ENCODE data around the gene KCNJ10. TPM values are rescaled to one million over a fixed set of nuclear protein-coding genes. Genes with fewer than 3 reads are reported as not detected.
A peak's percentile ranks its signal among the peaks of the same experiment; 100 is the strongest.

Gene KCNJ10
- total RNA-seq, 2 donors from 2014 or later: not detected

GRCh38 chr1:160082487-160082886, 12.5 kb upstream of the KCNJ10 start:
- Mint-ChIP-seq H3K4me1 (peaks cover 10% of the 10 kb centered on the region), H3K27me3 (peaks cover 37% of the 10 kb centered on the region), H3K27ac (no peak overlapping the region), H3K4me3 (no peak overlapping the region), H3K36me3 (ENCODE audit: low read depth) (peaks cover 8% of the 10 kb centered on the region), H3K9me3 (no peaks in the 10 kb centered on the region)
- no peak for ATAC-seq (replicated peaks)

- Mint-ChIP-seq H3K27me3 (peaks cover 40% of the 10 kb centered on the region), H3K4me3 (no peak within 1 kb of the TSS), H3K9me3 (no peaks in the 10 kb centered on the region), H3K36me3 (ENCODE audit: low read depth) (no peaks in the 10 kb centered on the region), H3K4me1 (peaks cover 5% of the 10 kb centered on the region), H3K27ac (no peak within 1 kb of the TSS)
- no peak for ATAC-seq (replicated peaks)
Measured at GRCh38 chr1:160081261-160081936, 11.4 kb upstream of the KCNJ10 start, which contains the start of gene KCNJ9. Gene KCNJ9 (plus strand): TSS chr1:160081538. CDS start chr1:160084031, 2,493 bp downstream.

GRCh38 chr1:160080381-160081100, 10.6 kb upstream of the KCNJ10 start:
- no peaks in the 10 kb centered on the region for H3K36me3 Mint-ChIP-seq (ENCODE audit: low read depth)
- no peak overlapping the region for H3K4me3 Mint-ChIP-seq
- peaks cover 5% of the 10 kb centered on the region for H3K4me1 Mint-ChIP-seq
- H3K27me3 Mint-ChIP-seq: peaks cover 45% of the 10 kb centered on the region
- H3K27ac Mint-ChIP-seq: no peak overlapping the region
- peak; percentile 17 for ATAC-seq (replicated peaks)
- H3K9me3 Mint-ChIP-seq: no peaks in the 10 kb centered on the region

DNA sequence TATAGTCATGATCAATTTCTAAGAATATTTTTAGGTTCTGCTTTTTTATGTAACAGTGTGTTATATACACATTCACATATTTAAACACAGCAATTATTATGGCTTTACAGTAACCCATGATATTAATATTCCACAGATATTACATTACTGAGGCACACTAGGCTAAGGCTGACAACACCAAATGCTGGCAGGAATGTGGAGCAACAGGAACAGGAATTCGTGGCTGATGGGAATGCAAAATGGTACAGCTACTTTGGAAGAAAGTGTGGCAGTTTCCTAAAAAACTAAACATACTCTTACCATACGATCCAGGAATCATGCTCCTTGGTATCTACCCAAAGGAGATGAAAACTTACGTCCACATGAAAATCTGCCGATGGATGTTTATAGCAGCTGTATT, 9.5 kb upstream of the KCNJ10 start:
- H3K36me3 Mint-ChIP-seq (ENCODE audit: low read depth): no peaks in the 10 kb centered on the region
- peaks cover 52% of the 10 kb centered on the region for H3K27me3 Mint-ChIP-seq
- H3K4me3 Mint-ChIP-seq: no peak overlapping the region
- ATAC-seq (replicated peaks): no peak
- no peak overlapping the region for H3K27ac Mint-ChIP-seq
- no peaks in the 10 kb centered on the region for H3K9me3 Mint-ChIP-seq
- peaks cover 5% of the 10 kb centered on the region for H3K4me1 Mint-ChIP-seq

DNA sequence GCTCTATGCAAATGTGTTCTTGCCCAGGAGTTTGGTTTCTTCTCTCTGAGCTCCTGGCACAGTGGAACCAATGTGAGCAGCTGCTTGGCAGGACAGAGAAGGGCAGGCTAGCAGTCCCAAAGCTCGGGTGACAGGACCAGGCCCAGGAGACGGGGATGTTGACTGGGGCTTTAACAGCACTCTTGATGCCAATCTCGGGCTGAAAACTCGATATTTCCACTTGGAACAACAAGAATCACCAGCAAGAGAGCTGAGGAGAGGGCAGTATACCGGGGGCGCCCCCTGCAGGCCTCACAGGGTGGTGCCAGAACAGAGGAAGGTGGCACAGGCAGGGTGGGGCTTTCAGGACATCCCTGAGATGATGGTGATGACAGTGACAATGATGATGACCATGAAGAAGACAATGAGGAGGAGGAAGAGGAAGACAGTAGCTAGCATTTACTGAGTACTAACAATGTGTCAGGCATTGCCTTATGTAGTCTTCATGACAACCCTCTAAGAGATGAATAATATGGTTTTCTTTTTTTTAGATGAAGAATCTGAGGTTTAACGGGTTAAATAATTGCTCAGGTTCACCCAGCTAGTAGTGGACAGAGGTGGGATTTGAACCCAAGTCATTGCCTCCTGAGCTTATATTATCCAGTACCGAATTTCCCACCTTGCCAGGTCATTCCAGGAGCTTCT, 8.7 kb upstream of the KCNJ10 start:
- H3K27me3 Mint-ChIP-seq: peaks cover 52% of the 10 kb centered on the region
- no peak overlapping the region for H3K4me3 Mint-ChIP-seq
- H3K9me3 Mint-ChIP-seq: no peaks in the 10 kb centered on the region

GRCh38 chr1:160077486-160077885, 7.5 kb upstream of the KCNJ10 start:
- H3K27ac Mint-ChIP-seq: no peak overlapping the region
- peaks cover 53% of the 10 kb centered on the region for H3K27me3 Mint-ChIP-seq
- H3K36me3 Mint-ChIP-seq (ENCODE audit: low read depth): no peaks in the 10 kb centered on the region
- H3K4me1 Mint-ChIP-seq: peaks cover 5% of the 10 kb centered on the region
- H3K9me3 Mint-ChIP-seq: no peaks in the 10 kb centered on the region
- no peak overlapping the region for H3K4me3 Mint-ChIP-seq
- ATAC-seq (replicated peaks): no peak

More for the DNA sequence above, 8.7 kb upstream of the KCNJ10 start:
- Mint-ChIP-seq H3K4me1 (peaks cover 5% of the 10 kb centered on the region), H3K36me3 (ENCODE audit: low read depth) (no peaks in the 10 kb centered on the region), H3K27ac (no peak overlapping the region)
- peak; percentile 92 for ATAC-seq (replicated peaks)

- ATAC-seq (replicated peaks): no peak
- Mint-ChIP-seq H3K36me3 (ENCODE audit: low read depth) (no peaks in the 10 kb centered on the region), H3K4me3 (no peak overlapping the region), H3K4me1 (peaks cover 8% of the 10 kb centered on the region), H3K27me3 (peaks cover 53% of the 10 kb centered on the region), H3K9me3 (no peaks in the 10 kb centered on the region), H3K27ac (no peak overlapping the region)
Measured at GRCh38 chr1:160076295-160076694, 6.3 kb upstream of the KCNJ10 start.

DNA sequence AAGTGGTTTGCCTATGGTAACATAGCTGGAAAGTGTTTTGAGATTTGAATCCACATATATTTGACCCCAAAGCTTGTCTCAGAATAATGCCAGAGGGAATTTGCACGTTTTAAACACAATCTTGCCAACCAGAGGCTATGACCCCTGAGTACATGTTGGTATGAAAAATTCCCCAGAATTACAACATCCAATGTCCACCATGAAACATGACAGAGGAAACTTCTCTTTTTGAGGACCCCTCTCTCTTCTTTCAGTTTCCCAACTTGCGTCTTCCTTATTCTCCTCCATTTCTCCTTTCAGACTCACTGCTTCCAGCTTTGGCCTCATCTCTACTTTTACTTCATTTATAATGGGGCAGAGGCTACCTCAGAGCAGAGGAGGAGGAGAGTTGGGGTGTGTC, 5.9 kb upstream of the KCNJ10 start:
- no peaks in the 10 kb centered on the region for H3K9me3 Mint-ChIP-seq
- H3K36me3 Mint-ChIP-seq (ENCODE audit: low read depth): no peaks in the 10 kb centered on the region
- H3K27ac Mint-ChIP-seq: no peak overlapping the region
- no peak overlapping the region for H3K4me3 Mint-ChIP-seq
- H3K4me1 Mint-ChIP-seq: peaks cover 9% of the 10 kb centered on the region
- no peak for ATAC-seq (replicated peaks)
- H3K27me3 Mint-ChIP-seq: peaks cover 50% of the 10 kb centered on the region

DNA sequence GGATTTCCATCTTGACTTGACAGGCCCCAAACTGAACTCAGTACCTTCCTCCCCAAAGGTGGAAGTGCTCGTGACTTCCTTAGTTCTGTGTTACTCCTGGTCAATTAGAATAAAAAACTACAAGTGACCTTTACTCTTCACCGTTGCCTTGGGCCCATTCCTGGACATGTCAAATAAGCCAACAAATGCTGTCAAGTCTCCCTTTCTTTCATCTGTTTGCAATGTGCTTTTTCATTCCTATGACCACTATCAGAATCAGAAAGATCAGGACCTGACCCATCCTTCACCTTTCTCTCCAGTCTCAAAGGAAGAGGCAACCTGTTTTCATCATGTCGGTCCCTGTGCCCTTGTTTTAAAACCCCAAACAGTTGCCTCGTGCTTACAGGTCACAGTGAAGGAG, 4.9 kb upstream of the KCNJ10 start:
- Mint-ChIP-seq H3K9me3 (no peaks in the 10 kb centered on the region), H3K4me1 (peaks cover 16% of the 10 kb centered on the region), H3K36me3 (ENCODE audit: low read depth) (no peaks in the 10 kb centered on the region), H3K4me3 (no peak overlapping the region), H3K27ac (no peak overlapping the region), H3K27me3 (peaks cover 50% of the 10 kb centered on the region)
- ATAC-seq (replicated peaks): no peak

GRCh38 chr1:160071289-160071688, 1.3 kb upstream of the KCNJ10 start:
- H3K4me3 Mint-ChIP-seq: no peak overlapping the region
- peaks cover 11% of the 10 kb centered on the region for H3K4me1 Mint-ChIP-seq
- no peaks in the 10 kb centered on the region for H3K9me3 Mint-ChIP-seq
- H3K36me3 Mint-ChIP-seq (ENCODE audit: low read depth): no peaks in the 10 kb centered on the region
- H3K27me3 Mint-ChIP-seq: peaks cover 44% of the 10 kb centered on the region
- ATAC-seq (replicated peaks): no peak
- no peak overlapping the region for H3K27ac Mint-ChIP-seq

- peak; percentile 73 for ATAC-seq (replicated peaks)
- Mint-ChIP-seq H3K9me3 (no peaks in the 10 kb centered on the region), H3K27me3 (peaks cover 41% of the 10 kb centered on the region), H3K4me1 (peaks cover 11% of the 10 kb centered on the region), H3K4me3 (peak overlapping the region; percentile 86), H3K36me3 (ENCODE audit: low read depth) (no peaks in the 10 kb centered on the region), H3K27ac (peak overlapping the region; percentile 60)
Measured at GRCh38 chr1:160070243-160071163, 543 bp upstream of the KCNJ10 start.

- Mint-ChIP-seq H3K27ac (no peak overlapping the region), H3K27me3 (peaks cover 32% of the 10 kb centered on the region), H3K36me3 (ENCODE audit: low read depth) (no peaks in the 10 kb centered on the region), H3K9me3 (no peaks in the 10 kb centered on the region), H3K4me1 (peaks cover 11% of the 10 kb centered on the region), H3K4me3 (no peak overlapping the region)
- no peak for ATAC-seq (replicated peaks)
Measured at GRCh38 chr1:160068225-160068624, 1.7 kb downstream of the KCNJ10 start.

DNA sequence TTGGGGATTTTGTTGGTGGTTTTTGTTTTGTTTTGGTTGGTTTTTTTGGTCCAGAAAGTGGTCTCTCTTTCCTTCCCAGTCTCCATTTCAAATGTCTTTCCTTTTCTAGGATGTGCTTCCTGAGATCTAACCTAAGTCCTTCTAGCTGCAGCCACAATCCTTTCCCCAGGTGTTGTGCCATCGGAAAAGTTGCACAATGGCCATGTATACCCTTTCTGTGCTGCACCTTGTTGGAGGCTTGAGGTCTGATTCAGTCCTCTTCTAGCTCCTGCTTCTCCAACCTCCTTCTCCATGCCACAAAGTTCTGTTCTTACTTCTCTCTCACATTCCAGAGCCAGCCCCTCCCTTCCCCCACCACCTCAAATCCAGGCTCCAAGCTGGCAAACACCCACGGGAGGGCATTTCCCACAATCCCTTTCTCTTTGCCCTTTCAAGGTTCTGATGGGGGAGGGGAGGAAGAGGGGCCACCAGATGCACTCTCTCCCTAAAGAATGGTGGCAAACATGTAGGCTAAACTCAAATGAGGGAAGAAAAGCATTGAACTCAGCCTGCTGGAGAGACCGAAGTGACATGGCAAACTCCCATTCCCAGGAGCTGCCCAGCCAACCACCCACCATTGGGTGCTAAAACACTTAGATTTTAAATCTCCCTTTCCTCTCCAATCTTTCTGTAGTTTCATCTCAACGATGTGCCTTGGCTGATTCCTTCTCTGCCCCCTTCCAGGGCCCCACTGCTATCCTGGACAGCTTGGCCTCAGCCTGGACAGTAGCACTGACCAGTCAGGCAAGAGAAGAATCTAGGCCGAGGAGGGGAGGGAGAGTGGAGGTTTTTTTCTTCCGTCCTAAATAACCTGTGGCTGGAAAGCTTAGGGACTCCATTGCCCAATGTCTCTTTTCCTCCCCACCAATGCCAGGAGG, 2.9 kb downstream of the KCNJ10 start:
- H3K4me3 Mint-ChIP-seq: no peak overlapping the region
- no peaks in the 10 kb centered on the region for H3K9me3 Mint-ChIP-seq
- no peaks in the 10 kb centered on the region for H3K36me3 Mint-ChIP-seq (ENCODE audit: low read depth)
- peaks cover 30% of the 10 kb centered on the region for H3K27me3 Mint-ChIP-seq
- no peak overlapping the region for H3K27ac Mint-ChIP-seq
- ATAC-seq (replicated peaks): no peak
- H3K4me1 Mint-ChIP-seq: peaks cover 11% of the 10 kb centered on the region
